GM23338 (cell line): Measurements from ENCODE around the gene PDE7B. TPM values are rescaled to one million over a fixed set of nuclear protein-coding genes. Genes with fewer than 3 reads are reported as not detected.

ENCODE experiments used
- ATAC-seq: fragments of 200-7000 bp; cut with Tn5 transposase; 3 replicates; pipeline ENCODE4 v1.9.1; 2020
- DNase-seq: peaks from one replicate; pipeline ENCODE4 v3.0.0-alpha.2; 2015; ENCODE audit warnings: low spot score
- H2AFZ ChIP-seq: fragments of 200-600 bp; sonication (generic); 2 replicates; pipeline ENCODE4 v1.8.0; 2016; ENCODE audit warnings: antibody characterized with exemption, mild to moderate bottlenecking, moderate library complexity
- H3F3A ChIP-seq: fragments of 200-600 bp; sonication (generic); replicated peaks from 2 replicates; pipeline ENCODE4 v1.8.0; 2017; ENCODE audit warnings: antibody characterized with exemption, mixed run types, low read depth
- H3K27ac ChIP-seq: fragments of 200-600 bp; sonication (generic); 2 replicates; pipeline ENCODE4 v1.6.1; 2016; ENCODE audit warnings: low read depth
- H3K27me3 ChIP-seq: fragments of 200-600 bp; sonication (generic); 2 replicates; pipeline ENCODE4 v1.8.0; 2016; ENCODE audit warnings: mild to moderate bottlenecking, mixed run types, moderate library complexity; ENCODE audit not compliant: insufficient read depth
- H3K36me3 ChIP-seq: fragments of 200-600 bp; sonication (generic); 2 replicates; pipeline ENCODE4 v1.8.0; 2016; ENCODE audit warnings: mild to moderate bottlenecking; ENCODE audit not compliant: insufficient read depth
- H3K4me1 ChIP-seq: fragments of 200-600 bp; sonication (generic); 2 replicates; pipeline ENCODE4 v1.8.0; 2016; ENCODE audit warnings: mild to moderate bottlenecking, moderate library complexity; ENCODE audit not compliant: insufficient read depth
- H3K4me2 ChIP-seq: fragments of 200-600 bp; sonication (generic); 2 replicates; pipeline ENCODE4 v1.7.1; 2017; ENCODE audit warnings: mixed run types
- H3K4me3 ChIP-seq: fragments of 200-600 bp; sonication (generic); 2 replicates; pipeline ENCODE4 v1.6.1; 2016; ENCODE audit warnings: mixed run types
- H3K79me2 ChIP-seq: fragments of 200-600 bp; sonication (generic); replicated peaks from 2 replicates; pipeline ENCODE4 v1.8.0; 2017; ENCODE audit warnings: mild to moderate bottlenecking; ENCODE audit not compliant: insufficient read depth
- H3K9me2 ChIP-seq: fragments of 200-600 bp; sonication (generic); 2 replicates; pipeline ENCODE4 v1.8.0; 2017; ENCODE audit not compliant: insufficient read depth
- H4K20me1 ChIP-seq: fragments of 200-600 bp; sonication (generic); replicated peaks from 2 replicates; pipeline ENCODE4 v1.8.0; 2017; ENCODE audit warnings: mild to moderate bottlenecking; ENCODE audit not compliant: insufficient read depth
- H3K27ac Mint-ChIP-seq: 2 replicates; pipeline ENCODE4 v1.8.0; 2020; ENCODE audit warnings: inconsistent platforms, mild to moderate bottlenecking, moderate library complexity, mixed read lengths
- H3K27me3 Mint-ChIP-seq: 3 replicates; pipeline ENCODE4 v1.8.0; 2022; ENCODE audit warnings: low read depth, mild to moderate bottlenecking, moderate library complexity, mixed read lengths, inconsistent platforms; ENCODE audit not compliant: insufficient read depth, poor library complexity
- H3K36me3 Mint-ChIP-seq: 3 replicates; pipeline ENCODE4 v1.8.0; 2021; ENCODE audit warnings: low read depth, mild to moderate bottlenecking, inconsistent platforms, moderate library complexity, mixed read lengths
- H3K4me1 Mint-ChIP-seq: 3 replicates; pipeline ENCODE4 v1.8.0; 2020; ENCODE audit warnings: mild to moderate bottlenecking, inconsistent platforms, mixed read lengths
- H3K4me3 Mint-ChIP-seq: 3 replicates; pipeline ENCODE4 v1.8.0; 2021; ENCODE audit warnings: moderate library complexity, mild to moderate bottlenecking, inconsistent platforms, mixed read lengths
- H3K9me3 Mint-ChIP-seq: 3 replicates; pipeline ENCODE4 v1.8.0; 2020; ENCODE audit warnings: moderate library complexity, mild to moderate bottlenecking, inconsistent platforms, mixed read lengths
- EZH2phosphoT487 ChIP-seq: fragments of 200-600 bp; sonication (generic); IDR thresholded peaks from one replicate; pipeline ENCODE4 v1.8.1; 2018; ENCODE audit warnings: antibody characterized with exemption; ENCODE audit not compliant: unreplicated experiment
- JUNB ChIP-seq: IDR thresholded peaks from one replicate; pipeline ENCODE4 v1.6.1; 2016; ENCODE audit warnings: antibody characterized with exemption; ENCODE audit not compliant: unreplicated experiment
- NANOG ChIP-seq: IDR thresholded peaks from 2 replicates; pipeline ENCODE4 v1.6.1; 2016; ENCODE audit warnings: antibody characterized with exemption, borderline replicate concordance
- POLR2AphosphoS5 ChIP-seq: IDR thresholded peaks from 2 replicates; pipeline ENCODE4 v1.6.1; 2016; ENCODE audit warnings: antibody characterized with exemption, low read depth
- STAT1 ChIP-seq: IDR thresholded peaks from one replicate; pipeline ENCODE4 v1.6.1; 2016; ENCODE audit warnings: antibody characterized with exemption; ENCODE audit not compliant: unreplicated experiment
- ZNF114 ChIP-seq: fragments of 250-450 bp; sonication (Bioruptor Pico); IDR thresholded peaks from 2 replicates; pipeline ENCODE4 v1.5.0; 2020; ENCODE audit warnings: mild to moderate bottlenecking, moderate library complexity
- polyA plus RNA-seq: library from polyadenylated mRNA; unstranded; fragments of >200 nt; fragmentation: Nextera tagmentation; extraction: Ambion mirVana; gene quantifications from 2 replicates; pipeline ENCODE4 v1.2.1, GENCODE V29; 2016
- total RNA-seq: library from RNA; depleted of rRNA; stranded (reverse); fragments of >200 nt; shearing (Covaris generic); gene quantifications from 2 replicates; pipeline ENCODE4 v1.2.3, GENCODE V29; 2014
- TF ChIP-seq, protein P1 (sequence below): fragments of 250-450 bp; sonication (Bioruptor Pico); IDR thresholded peaks from 2 replicates; pipeline ENCODE4 v1.5.0; 2020; ENCODE audit warnings: mild to moderate bottlenecking, moderate library complexity
- TF ChIP-seq, protein P2 (sequence below): IDR thresholded peaks from one replicate; pipeline ENCODE4 v1.6.1; 2018; ENCODE audit warnings: antibody characterized with exemption; ENCODE audit not compliant: unreplicated experiment

PDE7B gene
- total and polyA plus RNA-seq, 2 experiments from 2014 or later, result 0.07 TPM; not detected in 1

DNA sequence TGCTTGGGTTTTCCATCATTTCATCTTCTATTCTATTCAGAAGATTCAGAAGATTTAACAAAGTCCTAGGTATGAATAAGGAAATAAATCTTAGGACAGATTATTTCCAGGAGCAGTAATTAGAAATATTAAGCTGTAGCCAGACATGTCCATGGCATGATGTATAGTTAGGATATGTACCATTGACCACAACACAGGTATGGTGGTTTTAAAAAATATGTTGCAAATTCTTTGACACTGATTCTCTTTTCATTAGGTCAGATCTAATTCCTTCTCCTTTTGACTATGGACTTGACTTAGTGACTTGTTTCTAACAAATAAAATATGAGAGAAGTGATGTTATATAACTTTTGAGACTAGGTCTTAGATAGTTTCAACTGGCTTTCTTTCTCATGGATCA is 23.5 kb upstream of the PDE7B start:
- Histone ChIP-seq H2AFZ (no peak overlapping the region), H3K79me2 (no peaks in the 10 kb centered on the region), H3K9me2 (peaks cover 16% of the 10 kb centered on the region), H4K20me1 (no peaks in the 10 kb centered on the region; the same call in 1 of the 2 replicates), H3K27me3 (no peaks in the 10 kb centered on the region), H3K4me1 (peaks cover 16% of the 10 kb centered on the region), H3K4me3 (no peak overlapping the region), H3K36me3 (no peaks in the 10 kb centered on the region), H3K4me2 (no peak overlapping the region), H3K27ac (no peak overlapping the region), H3F3A (no peaks in the 10 kb centered on the region)
- Mint-ChIP-seq H3K27me3 (peaks cover 2% of the 10 kb centered on the region), H3K27ac (no peak overlapping the region), H3K36me3 (no peaks in the 10 kb centered on the region), H3K9me3 (peaks cover 2% of the 10 kb centered on the region; the same call in 2 of the 3 replicates), H3K4me1 (peaks cover 13% of the 10 kb centered on the region), H3K4me3 (no peak overlapping the region)
- no peak for DNase-seq
- ATAC-seq, result no peak
- TF ChIP-seq JUNB (no peak), NANOG (no peak), EZH2phosphoT487 (no peak), ZNF114 (CRISPR knock-in tag) (no peak), STAT1 (no peak), POLR2AphosphoS5 (no peak)
- TF ChIP-seq, protein P1, sequence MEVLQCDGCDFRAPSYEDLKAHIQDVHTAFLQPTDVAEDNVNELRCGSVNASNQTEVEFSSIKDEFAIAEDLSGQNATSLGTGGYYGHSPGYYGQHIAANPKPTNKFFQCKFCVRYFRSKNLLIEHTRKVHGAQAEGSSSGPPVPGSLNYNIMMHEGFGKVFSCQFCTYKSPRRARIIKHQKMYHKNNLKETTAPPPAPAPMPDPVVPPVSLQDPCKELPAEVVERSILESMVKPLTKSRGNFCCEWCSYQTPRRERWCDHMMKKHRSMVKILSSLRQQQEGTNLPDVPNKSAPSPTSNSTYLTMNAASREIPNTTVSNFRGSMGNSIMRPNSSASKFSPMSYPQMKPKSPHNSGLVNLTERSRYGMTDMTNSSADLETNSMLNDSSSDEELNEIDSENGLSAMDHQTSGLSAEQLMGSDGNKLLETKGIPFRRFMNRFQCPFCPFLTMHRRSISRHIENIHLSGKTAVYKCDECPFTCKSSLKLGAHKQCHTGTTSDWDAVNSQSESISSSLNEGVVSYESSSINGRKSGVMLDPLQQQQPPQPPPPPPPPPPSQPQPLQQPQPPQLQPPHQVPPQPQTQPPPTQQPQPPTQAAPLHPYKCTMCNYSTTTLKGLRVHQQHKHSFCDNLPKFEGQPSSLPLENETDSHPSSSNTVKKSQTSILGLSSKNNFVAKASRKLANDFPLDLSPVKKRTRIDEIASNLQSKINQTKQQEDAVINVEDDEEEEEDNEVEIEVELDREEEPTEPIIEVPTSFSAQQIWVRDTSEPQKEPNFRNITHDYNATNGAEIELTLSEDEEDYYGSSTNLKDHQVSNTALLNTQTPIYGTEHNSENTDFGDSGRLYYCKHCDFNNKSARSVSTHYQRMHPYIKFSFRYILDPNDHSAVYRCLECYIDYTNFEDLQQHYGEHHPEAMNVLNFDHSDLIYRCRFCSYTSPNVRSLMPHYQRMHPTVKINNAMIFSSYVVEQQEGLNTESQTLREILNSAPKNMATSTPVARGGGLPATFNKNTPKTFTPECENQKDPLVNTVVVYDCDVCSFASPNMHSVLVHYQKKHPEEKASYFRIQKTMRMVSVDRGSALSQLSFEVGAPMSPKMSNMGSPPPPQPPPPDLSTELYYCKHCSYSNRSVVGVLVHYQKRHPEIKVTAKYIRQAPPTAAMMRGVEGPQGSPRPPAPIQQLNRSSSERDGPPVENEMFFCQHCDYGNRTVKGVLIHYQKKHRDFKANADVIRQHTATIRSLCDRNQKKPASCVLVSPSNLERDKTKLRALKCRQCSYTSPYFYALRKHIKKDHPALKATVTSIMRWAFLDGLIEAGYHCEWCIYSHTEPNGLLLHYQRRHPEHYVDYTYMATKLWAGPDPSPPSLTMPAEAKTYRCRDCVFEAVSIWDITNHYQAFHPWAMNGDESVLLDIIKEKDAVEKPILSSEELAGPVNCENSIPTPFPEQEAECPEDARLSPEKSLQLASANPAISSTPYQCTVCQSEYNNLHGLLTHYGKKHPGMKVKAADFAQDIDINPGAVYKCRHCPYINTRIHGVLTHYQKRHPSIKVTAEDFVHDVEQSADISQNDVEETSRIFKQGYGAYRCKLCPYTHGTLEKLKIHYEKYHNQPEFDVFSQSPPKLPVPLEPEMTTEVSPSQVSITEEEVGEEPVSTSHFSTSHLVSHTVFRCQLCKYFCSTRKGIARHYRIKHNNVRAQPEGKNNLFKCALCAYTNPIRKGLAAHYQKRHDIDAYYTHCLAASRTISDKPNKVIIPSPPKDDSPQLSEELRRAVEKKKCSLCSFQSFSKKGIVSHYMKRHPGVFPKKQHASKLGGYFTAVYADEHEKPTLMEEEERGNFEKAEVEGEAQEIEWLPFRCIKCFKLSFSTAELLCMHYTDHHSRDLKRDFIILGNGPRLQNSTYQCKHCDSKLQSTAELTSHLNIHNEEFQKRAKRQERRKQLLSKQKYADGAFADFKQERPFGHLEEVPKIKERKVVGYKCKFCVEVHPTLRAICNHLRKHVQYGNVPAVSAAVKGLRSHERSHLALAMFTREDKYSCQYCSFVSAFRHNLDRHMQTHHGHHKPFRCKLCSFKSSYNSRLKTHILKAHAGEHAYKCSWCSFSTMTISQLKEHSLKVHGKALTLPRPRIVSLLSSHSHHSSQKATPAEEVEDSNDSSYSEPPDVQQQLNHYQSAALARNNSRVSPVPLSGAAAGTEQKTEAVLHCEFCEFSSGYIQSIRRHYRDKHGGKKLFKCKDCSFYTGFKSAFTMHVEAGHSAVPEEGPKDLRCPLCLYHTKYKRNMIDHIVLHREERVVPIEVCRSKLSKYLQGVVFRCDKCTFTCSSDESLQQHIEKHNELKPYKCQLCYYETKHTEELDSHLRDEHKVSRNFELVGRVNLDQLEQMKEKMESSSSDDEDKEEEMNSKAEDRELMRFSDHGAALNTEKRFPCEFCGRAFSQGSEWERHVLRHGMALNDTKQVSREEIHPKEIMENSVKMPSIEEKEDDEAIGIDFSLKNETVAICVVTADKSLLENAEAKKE (CRISPR knock-in tag), result no peak
- TF ChIP-seq, protein P2, sequence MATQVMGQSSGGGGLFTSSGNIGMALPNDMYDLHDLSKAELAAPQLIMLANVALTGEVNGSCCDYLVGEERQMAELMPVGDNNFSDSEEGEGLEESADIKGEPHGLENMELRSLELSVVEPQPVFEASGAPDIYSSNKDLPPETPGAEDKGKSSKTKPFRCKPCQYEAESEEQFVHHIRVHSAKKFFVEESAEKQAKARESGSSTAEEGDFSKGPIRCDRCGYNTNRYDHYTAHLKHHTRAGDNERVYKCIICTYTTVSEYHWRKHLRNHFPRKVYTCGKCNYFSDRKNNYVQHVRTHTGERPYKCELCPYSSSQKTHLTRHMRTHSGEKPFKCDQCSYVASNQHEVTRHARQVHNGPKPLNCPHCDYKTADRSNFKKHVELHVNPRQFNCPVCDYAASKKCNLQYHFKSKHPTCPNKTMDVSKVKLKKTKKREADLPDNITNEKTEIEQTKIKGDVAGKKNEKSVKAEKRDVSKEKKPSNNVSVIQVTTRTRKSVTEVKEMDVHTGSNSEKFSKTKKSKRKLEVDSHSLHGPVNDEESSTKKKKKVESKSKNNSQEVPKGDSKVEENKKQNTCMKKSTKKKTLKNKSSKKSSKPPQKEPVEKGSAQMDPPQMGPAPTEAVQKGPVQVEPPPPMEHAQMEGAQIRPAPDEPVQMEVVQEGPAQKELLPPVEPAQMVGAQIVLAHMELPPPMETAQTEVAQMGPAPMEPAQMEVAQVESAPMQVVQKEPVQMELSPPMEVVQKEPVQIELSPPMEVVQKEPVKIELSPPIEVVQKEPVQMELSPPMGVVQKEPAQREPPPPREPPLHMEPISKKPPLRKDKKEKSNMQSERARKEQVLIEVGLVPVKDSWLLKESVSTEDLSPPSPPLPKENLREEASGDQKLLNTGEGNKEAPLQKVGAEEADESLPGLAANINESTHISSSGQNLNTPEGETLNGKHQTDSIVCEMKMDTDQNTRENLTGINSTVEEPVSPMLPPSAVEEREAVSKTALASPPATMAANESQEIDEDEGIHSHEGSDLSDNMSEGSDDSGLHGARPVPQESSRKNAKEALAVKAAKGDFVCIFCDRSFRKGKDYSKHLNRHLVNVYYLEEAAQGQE, result no peak
